ENCODE measurements around the gene ETNK1.
"Not testable (repeated sequence)": the region's sequence is repeated elsewhere in the genome, so short reads cannot be mapped to it uniquely, and the experiment has no call there.

The ETNK1 gene, protein sequence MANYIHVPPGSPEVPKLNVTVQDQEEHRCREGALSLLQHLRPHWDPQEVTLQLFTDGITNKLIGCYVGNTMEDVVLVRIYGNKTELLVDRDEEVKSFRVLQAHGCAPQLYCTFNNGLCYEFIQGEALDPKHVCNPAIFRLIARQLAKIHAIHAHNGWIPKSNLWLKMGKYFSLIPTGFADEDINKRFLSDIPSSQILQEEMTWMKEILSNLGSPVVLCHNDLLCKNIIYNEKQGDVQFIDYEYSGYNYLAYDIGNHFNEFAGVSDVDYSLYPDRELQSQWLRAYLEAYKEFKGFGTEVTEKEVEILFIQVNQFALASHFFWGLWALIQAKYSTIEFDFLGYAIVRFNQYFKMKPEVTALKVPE

DNA sequence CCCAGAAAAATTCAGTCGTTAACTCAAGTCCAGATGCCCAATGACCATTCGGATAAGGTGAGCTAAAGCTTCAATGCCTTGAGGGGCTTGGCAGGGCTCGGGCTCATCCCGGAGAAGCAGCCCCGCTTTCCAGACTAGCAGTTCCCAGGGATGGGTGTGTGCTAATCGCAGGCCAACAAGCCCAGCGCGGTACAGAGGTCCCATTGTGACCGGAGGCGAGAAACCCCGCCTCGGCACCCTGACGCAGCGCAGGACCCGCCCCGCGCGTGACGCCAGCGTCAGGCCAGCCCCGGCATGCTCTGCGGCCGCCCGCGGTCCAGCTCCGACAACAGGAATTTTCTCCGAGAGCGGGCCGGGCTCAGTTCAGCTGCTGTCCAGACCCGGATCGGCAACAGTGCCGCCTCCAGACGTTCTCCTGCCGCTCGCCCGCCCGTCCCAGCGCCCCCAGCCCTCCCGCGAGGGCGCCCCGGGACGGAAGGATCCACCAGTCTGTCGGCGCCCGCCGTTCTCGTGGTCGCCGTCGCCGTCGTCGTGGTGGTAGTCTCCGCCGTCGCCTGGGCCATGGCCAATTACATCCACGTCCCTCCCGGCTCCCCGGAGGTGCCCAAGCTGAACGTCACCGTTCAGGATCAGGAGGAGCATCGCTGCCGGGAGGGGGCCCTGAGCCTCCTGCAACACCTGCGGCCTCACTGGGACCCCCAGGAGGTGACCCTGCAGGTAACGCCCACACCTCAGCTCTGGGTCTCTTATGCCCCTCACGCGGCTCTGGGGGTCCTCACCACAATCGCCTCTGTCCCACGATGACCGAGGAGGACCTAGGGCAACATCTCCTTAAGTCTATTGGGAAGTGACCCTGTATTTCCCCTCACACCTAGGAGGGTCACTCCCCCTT is at the start of gene ETNK1:
ETNK1 (plus strand) TSS at position 302 of the 892 bp plus-strand sequence; CDS start at position 562, 260 bp downstream.
- DNase-seq: peak; percentile 66 to 70

DNA sequence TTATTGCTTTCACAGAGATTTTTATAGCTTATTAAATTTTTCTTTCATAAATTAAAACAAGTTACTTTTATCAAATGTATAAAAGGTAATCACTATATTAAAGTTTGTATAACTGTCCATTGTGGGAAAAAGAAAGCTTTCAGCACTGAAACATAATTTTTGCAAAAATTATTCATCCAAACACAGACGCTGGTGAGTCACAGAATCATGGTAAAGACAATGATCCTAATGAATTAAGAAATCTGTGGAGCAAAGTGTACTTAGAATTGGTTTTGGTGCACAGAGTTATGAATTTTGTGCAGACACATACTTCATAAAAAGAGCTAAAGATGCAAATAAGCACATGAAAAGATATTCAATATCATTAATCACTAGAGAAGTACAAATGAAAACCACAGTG is 48.9 kb upstream of the ETNK1 start:
- DNase-seq: no peak

DNA sequence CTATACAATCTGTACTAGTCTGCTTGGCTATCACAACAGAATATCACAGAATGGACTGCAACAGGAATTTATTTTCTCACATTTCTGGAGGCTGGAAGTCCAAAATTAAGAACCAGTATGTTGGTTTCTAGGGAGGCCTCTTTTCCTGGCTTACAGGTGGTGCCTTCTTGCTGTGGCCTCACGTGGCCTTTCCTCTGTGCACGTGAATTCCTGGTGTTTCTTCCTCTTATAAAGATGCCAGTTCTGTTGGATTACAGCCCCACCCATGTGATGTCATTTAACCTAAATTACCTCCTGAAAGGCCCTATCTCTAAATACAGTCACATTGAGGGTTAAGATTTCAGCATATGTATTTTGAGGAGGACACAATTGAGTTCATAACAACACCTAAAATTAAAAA is 48.5 kb upstream of the ETNK1 start:
- no peak for DNase-seq

DNA sequence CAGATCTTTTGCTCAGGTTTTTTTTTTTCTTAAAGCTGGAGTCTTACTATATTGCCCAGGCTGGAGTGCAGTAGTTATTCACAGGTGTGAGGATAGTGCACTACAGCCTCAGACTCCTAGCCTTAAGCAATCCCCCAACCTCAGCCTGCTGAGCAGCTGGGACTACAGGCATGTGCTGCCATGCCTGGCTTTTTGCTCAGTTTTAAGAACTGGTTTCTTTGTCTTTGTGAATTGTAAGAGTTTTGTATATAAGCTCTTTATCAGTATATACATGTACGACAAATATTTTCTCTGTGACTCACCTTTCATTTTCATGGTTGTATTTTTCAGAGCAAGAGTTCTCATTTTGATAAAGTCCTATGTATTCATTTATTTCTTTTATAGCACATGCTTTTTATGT is 47.3 kb upstream of the ETNK1 start:
- no peak for DNase-seq

DNA sequence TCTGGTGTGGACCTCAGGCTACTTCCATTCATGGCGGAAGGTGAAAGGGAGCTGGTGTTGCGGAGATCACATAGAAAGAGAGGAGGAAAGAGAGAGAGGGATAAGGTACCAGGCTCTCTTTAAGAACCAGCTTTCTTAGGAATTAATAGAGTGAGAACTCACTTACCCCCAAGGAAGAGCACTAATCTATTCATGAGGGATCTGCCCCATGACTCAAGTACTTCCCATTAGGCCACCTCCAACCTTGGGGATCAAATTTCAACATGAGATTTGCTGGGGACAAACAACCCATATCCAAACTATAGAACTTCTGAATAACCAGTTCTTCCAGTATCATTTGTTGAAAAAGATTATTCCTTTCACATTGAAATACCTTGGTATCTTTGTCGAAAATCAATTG is 46.6 kb upstream of the ETNK1 start:
- DNase-seq: no peak

DNA sequence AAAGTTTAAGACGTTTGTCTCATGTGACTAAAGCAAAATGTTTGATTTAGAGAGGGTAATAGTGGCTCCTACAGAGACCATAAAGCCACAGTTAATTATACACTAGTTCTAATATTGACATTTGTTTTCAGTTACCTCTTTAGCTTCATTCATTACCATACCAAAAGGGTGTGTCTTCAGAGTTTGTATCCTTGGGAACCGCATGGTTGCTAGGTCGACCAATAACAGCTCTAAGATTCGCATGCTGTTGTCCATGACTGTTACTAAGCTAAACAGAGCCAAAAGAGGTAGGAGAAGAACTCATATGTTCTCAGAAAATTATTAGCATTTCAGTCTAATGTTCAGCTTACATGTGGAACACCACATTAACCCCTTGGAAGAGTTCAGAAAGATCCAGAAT is 36.2 kb upstream of the ETNK1 start:
- no peak for DNase-seq

DNA sequence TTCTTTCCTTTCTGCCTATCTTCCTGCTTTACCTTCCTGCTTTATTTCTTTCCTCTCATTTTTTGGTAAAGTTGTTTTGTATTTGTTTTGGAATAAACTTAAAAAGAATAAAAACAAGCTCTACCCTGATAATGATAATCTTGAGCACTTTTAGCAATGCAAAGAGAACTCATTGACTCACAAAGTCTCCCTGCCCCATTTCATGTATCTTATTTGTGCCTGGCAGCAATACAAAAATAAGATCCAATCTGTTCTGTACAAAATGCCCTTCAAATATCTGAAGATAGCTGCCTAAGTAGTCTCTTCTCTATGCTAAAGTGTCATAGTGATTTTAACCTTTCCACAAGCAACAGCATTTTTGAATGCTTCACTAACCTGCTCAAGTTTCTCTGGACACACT is 31.1 kb upstream of the ETNK1 start:
- DNase-seq: no peak

DNA sequence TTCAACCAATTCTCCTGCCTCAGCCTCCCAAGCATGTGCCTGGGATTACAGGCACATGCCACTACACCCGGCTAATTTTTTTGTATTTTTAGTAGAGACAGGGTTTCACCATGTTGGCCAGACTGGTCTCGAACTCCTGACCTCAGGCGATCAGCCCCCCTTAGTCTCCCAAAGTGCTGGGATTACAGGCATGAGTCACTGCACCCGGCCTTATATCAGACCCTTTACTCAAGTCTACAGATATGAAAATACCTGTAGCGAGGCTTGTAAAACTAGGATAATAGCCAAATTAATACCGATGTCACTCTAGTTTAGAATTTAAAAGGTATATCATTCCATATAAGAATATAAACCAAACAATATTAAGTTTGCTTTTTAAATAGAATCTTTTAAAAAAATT is 27.4 kb upstream of the ETNK1 start:
- not testable (repeated sequence) for DNase-seq

DNA sequence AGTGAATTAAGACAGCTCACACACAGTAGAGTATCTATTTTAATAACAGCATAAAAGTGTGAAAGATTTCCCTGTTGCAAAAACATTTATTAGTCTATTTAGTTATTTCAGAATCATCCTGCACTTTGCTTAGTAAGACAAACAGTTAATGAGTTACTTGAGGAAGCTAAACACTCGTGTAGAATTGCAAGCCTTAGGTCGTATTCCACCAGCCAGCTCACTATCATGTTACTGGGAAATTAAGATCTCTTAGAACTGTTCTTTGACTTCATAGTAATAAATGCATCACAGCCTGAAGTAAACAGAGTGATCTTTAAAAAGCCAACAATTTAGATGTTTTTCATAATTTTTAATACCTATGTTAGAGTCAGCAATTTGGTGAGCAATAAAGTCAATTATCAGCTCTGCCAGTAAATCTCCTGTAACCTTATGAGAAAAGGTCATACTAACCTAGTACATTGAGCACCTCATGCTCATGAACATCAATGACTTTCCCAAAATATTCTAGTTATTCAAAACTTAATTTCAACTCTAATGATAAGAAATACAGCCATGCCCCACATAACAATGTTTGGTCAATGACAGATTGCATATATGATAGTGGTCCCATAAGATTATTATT is 26.7 kb upstream of the ETNK1 start:
- no peak for DNase-seq

DNA sequence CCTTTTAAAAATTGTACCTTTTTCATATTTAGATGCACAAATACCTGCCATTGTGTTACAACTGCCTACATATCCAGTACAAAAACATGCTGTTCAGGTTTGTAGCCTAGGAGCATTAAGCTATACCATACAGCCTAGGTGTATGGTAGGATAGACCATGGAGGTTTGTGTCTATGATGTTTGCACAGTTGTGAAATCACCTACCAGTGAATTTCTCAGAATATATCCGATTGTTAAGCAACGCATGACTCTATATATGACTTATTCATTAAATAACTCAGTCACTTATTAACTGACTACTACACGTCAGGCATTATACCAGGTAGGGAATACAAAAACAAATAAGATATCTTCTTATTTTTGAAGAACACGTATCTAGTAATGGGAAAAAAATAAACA is 26.2 kb upstream of the ETNK1 start:
- DNase-seq: no peak

DNA sequence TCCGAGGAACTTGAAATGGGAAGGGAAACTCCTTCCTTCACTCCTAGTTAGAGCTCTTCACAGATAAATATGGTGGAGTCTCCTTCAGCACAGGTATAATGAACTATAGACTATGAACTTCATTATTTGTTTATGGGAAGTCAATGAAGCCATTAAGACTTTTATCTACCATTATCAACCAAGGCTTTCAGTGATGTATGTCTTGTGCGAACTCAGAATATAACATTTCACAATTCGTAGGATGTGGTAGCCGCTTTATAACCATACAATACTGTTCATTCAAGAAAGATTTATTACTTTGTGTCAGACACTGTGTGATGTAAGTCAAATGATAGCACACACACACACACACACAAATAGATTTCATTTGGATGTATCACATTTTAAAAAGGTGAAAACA is 24.8 kb upstream of the ETNK1 start:
- DNase-seq: no peak

DNA sequence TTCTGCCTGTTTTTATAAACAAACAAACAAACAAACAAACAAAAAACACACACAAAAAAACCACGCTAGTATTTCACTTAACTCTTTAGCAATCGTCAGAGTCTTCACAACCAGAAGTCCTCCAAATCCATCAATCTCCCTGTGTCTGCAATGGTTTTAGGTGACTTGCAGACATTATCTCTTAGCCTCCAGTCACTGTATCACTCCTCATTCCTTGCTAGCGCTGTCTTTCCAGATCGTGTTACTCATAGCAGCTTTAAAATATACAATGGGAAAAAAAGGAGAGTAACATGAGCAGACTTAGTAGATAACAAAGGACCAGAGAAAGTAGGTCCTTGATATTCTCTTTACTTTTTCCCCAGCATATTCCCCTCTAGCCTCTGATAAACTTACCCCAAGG is 15.5 kb upstream of the ETNK1 start:
- DNase-seq: no peak

DNA sequence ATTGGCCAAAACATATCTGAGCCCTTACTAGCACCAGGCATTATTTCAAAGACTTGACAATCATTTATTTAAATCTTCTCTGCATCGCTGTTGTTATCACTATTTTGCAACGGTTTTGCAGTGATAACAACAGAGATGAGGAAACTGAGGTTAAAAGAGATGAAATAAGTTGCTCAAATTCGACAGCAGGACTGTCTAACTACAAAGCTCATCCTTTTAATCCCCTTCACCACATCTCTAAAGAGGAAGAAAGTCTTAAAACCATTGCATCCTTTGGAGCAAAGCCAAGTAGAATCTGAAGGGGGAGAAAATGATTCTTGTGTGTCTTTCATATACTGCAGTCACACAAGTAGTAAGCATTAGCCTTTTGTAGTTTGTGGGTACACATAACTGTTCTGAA is 14.8 kb upstream of the ETNK1 start:
- DNase-seq: no peak

DNA sequence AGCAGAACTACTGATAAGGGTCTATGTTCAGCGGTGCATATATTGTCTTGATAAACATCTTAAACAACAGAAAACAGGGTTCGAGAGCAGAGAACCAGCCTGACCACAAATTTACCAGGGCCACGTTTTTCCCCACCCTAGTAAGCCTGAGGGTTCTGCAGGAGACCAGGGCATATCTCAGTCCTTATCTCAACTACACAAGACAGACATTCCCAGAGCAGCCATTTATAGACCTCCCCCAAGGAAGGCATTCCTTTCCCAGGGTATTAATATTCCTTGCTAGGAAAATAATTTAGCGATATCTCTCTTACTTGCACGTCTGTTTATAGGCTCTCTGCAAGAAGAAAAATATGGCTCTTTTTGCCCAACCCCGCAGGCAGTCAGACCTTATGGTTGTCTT is 12.1 kb upstream of the ETNK1 start:
- not testable (repeated sequence) for DNase-seq

DNA sequence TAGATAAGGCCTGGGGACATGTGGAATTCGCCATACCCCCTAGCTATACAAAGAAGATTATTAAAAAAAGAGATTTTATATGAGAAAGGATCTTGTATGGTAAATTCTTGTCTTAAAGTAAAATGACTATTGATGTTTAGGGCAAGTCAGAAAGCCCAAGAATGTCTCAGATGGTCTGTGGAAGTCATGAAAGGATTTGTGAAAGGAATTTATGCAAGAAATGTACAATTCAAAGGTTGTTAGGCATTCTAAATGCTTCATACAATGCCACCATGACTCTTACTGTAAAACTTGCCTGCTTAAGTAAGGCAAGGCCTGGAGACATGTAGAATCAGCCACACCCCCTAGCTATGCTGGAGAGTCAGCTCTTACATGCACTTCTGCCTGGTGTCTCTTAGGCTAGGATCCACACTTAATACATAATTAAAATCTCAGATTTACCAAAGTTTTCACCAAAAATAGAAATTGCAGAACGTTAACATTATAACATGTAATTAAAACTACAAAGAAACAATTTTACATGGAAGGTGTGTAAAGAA is 8.9 kb upstream of the ETNK1 start:
- no peak for DNase-seq

DNA sequence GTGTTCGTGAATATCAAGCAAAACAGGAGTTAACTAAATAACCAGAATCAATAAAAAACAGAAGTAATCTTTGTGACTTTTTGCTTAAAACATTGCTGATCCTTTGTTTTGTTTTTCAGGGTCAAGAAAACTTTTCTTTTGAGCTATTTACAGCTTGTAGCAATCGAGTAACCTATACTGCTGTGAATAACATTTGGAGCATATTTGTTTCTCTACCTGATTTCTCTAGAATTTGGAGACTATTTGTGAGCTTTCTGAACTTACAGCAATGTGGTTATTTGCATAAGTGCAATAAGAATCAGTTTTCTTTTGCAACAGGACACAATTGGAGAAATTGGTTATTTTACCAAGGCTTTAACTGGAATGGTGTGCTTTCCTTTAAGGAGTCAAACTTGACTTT is 7.3 kb upstream of the ETNK1 start:
- DNase-seq: no peak

DNA sequence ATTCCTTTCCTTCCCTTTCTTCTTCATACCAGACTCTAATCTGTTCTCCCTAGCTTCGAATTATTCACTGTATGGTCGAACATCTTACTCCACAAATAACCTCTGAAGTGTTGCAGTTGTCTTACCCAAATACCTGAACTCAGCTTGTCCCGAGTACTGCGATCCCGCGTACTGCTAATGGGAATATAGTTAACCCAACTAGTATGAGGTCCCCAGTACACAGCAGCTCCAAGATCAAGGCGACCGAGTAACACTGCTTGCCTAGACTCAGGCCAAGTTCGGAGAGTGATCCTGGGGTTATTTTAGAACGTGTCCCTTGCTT is 462 bp upstream of the ETNK1 start:
- DNase-seq: no peak

DNA sequence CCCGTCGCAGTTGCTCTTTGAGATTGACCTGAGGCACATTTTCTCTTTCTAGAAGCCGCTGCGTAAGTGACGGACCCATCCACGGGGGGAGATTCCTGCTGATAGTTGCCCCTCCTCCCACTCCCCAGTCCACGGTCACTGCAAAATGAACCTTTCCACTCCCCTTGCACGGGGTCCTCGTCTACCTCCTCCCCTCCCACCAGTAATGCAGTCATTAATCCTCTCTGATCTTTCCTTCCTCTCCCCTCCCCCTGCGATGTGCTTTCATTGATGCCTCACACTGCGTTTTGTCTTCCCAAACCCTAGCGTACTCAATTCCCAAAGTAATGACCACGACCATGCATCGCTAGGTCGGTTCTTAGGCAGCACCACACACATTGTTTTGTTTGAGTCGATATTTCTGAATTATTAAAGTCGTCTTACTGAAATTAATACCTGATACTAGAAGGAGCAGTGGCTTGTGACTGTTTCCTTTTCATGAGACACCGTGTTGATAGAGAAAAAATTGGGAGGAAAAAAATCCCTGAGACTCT is 857 bp downstream of the ETNK1 start:
- no peak for DNase-seq

DNA sequence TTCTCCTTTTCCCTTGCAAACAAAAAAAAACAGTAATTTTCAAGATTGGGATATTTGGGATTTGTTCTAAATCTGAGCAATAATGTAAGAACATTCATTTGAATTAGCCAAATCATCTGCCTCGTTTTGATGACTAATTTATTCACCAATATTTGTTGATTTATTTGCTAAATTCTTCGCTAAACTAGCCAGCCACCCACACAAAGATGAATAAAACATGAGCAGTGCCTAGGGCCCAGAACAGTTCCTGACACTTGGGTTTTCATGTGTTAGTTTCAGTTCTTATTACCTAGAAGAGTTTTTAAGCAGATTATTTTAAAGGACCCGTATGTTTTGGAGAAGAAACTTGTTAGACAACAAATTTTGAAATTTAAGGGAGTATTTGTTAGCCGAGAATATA is 1.4 kb downstream of the ETNK1 start:
- DNase-seq: no peak

DNA sequence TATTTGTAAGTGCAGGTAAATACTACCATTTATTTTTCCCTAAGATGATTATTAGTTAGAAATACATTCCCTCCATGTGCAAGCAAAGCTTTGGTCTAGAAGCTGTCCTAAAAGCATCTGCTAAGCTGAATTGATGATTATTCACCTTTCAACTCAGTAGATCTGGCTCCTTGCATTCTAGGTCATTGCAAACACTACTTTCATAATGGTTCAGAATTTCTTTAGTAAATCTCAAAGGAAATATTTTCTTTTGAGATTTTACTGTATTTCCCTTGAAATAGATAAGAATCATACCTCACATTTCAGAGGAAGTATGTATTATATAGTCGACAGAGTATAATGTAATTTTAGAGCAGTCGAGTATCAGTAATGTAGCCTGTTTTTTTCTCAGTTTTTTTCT is 2.4 kb downstream of the ETNK1 start:
- no peak for DNase-seq

DNA sequence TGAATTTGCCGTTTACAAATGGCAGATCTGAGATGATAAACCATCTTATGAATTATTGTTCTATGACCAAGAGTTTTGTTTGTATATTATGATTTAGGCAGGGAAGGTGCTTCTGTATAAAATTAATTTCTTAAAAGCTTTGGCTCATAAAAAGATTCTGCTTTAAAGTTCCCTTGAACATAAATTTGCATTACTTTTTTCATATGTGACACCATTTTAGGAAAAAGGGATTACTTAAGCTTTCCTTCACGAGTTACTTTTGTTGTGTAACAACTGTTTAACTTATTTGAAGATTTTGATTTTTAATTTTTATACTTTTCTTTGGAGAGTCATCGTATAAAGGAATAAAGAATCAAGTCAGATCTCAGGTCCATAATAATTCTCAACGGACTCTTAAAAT is 3.3 kb downstream of the ETNK1 start:
- DNase-seq: peak in 1 of 2 experiments; percentile 12

DNA sequence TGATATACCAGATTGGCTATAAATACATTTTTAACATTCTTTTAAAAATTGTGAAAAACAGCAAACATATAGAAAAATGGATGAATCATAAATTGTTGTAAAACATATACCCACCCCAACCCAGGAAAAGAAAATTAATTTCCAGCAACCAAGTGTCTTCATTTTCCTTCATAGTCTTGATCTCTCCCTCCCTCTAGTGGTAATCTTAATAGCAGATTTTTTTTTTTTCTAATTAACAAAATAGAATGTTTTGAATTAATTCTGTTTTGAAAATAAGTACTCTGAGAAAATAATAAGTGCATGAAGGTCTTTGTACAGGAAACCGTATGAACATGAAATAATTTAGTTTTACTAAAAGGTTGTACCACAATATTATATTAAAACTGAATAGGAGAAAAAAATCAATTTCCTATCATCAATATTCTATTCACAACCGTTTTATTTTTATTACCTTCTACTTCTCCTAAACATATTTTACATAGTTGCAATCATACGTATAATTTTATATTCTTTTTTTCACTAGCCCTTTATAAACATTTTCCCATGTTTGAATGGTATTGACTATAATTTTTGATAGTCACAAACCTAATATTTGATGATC is 7.0 kb downstream of the ETNK1 start:
- peak; percentile 17 to 43 for DNase-seq

DNA sequence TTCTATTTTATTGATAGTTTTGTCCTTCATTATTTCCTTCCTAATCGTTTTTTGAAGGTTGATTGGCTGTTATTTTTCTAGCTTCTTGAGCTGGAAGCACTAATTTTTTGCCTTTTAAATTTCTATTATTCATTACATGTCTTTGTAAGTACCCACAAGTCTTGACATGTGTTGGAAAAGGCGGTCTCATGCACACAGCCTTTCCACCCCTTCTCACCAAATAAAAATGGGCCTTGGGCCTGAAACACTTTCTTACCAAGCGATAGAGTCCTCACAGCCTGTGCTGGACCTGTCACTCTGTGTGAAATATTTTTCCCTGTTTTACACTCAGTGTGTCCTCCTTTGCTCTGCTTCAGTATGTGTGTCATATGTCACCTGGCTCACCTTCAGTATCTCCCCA is 9.9 kb downstream of the ETNK1 start:
- no peak for DNase-seq

All from AML-193 (cell line).